Prostate gland (tissue), 2 donors: Measurements from ENCODE around the gene CYP1A2.

Source experiments
- CTCF ChIP-seq, 4 experiments: fragments of 200-600 bp in 2 of 4; fragments of 450-650 bp in 2 of 4; sonication (generic) in 2 of 4; IDR thresholded peaks; 1 replicate in 3 of 4; 2 replicates in 1 of 4; pipeline ENCODE4 v1.5.1; 2016 to 2019; ENCODE audit warnings: antibody characterized with exemption in 4 of 4, mild to moderate bottlenecking in 2 of 4, moderate library complexity in 2 of 4
- POLR2A ChIP-seq: fragments of 450-650 bp; IDR thresholded peaks from one replicate; pipeline ENCODE4 v1.6.1; 2016; ENCODE audit warnings: antibody characterized with exemption, mild to moderate bottlenecking
- POLR2AphosphoS5 ChIP-seq: sonication (generic); formaldehyde crosslinking; IDR thresholded peaks from one replicate; pipeline ENCODE4 v1.6.1; 2017; ENCODE audit warnings: antibody characterized with exemption

DNA sequence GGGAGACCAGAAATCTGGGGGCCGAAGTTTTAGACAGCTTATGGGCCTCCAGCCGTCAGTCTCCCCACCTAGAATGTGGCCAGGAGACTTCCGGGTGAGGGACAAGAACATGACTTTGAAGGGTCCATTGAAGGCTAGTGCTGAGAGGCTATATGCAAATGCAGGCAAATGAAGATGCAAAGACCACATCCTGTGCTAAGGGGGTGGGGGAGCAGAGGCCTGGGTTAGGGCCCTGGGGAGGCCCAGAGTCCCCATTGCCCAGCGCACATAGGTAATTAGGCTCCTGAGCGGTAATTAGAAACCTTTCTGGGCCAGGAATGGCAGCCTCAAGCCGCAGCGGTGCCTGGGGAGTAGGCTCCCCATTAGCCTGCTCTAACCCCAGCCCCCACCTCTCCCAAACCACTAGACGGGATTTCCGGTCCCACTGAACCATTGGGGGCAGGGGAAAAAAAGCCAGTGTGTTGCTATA, 40.1 kb downstream of the CYP1A2 start:
- TF ChIP-seq CTCF (IDR thresholded peaks at IDR 0.05) = no peak
- no peak for TF ChIP-seq POLR2AphosphoS5
- no peak for TF ChIP-seq POLR2A
